GM18526 (cell line): Measurements from ENCODE around the gene ATP6V1G3.

Source experiments
- POLR2A ChIP-seq: IDR thresholded peaks from 3 replicates; pipeline ENCODE4 v1.6.1; 2011; ENCODE audit not compliant: insufficient read length; ENCODE audit errors: extremely low read depth

The ATP6V1G3 gene

DNA sequence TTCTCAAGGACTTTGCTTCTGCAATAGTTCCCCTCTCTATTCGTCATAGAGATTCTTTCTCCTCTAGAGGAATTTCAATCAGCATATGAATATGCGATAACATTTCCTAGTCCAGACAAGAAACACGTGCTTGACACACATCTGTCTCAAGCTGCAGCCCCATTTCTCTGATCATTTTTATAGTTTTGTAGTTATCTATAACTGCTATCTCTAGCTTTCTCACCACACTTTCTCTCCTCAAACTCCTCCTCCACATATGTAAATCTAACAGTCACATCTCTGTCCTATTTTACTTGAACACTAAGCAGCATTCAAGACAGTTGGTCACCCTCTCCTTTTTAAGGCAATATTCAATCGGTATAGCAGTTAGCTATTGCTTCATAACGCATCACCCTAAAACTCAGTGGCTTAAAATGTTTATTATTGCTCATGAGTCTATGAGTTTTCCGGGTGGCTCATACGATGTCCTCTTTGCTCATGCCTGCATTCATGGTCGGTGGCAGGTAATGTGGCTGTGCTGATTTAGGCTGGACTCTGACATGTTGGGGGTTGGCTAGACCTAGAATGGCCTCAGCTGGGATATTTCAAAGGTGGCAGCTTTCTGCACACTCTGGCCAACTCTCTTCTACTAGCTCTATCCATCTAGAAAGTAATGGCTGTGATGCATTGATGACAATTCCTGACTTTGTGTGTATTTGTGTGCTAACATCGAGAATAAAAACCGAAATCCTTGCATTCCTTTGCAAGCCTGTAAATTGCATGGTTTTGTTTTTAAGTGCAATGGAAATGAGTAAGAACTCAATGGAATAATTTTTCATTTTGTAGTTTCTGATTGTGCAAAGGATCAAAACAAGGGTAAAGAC is 20.6 kb downstream of the ATP6V1G3 start:
- no peak for TF ChIP-seq POLR2A

- no peak for TF ChIP-seq POLR2A
Observed at GRCh38 chr1:198517623-198518199, 22.8 kb downstream of the ATP6V1G3 start.

- no peak for TF ChIP-seq POLR2A
Observed at GRCh38 chr1:198500096-198500495, 40.4 kb downstream of the ATP6V1G3 start.

GRCh38 chr1:198499588-198499987 is 40.9 kb downstream of the ATP6V1G3 start:
- TF ChIP-seq POLR2A: no peak

DNA sequence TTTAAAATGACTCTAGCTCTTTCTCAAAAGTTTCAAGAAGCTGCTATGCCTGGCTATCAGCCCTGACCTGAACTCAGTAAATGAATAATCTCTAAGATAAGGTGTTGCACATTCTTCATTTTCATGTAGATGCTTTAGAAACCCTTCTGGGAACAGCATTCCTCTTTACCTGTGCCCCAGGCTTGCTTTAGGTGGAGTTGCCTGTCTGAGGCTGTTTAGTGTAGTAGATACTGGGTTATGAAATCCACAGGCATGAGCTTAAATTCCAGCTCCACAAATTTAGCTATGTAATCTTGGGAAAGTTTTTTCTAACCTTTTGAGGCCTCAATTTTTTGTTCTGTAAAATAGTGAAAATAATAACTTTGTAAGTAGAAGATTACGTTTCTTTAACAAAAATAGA is 41.6 kb downstream of the ATP6V1G3 start:
- TF ChIP-seq POLR2A: no peak

DNA sequence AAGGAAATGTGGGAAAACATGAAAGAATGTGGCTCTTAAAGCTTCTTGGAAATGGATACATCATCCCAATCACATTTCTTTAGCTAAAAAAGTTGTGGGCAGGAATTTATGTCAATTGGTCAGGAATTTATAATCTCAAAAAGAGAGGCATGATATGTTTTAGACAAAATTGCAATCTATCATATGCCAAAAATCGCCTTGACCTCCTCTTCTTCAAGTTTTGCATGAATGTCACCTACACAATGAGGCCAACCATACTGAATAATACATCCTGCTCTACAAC is 42.4 kb downstream of the ATP6V1G3 start:
- no peak for TF ChIP-seq POLR2A

- no peak for TF ChIP-seq POLR2A
Observed at GRCh38 chr1:198497326-198498102, 43.0 kb downstream of the ATP6V1G3 start.

DNA sequence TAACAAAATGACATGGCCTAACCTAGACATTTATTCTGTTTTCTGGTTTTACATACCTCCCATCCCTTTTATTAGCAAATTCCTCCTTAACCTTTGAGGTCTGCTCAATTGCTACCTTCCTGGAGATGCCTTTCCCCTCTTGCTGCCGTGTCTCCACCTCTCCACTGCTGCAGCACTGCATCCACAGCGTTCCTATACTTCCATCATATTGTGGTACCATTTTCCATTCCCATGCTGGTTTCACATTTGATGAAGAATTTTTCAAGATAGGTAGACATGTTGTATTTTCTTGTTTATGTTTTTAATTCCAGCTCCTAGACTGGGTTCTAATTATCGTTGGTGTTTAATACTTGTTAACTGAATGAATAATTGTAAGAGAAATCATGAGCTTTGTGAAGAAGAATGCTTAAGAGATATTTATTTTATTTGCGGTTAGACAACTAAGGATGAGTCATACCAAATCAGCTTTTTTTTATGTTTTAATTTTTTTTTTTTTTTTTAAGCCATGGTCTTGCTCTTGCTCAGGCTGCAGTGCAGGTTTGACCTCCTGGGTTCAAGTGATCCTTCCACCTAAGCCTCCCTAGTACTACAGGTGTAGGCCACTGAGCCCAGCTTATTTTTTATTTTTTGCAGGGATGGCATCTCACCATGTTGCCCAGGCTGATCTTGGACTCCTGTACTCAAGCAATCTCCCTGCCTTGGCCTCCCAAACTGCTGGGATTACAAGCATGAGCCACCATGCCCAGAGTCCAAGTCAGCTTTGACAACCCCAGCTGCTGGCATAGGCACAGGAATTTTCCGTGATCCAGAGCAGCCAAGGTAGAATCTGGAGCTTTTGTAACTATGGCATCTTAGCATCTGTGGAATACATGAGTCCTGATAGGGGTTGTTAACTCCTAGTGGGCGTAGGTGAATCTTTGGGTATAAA is 44.0 kb downstream of the ATP6V1G3 start:
- TF ChIP-seq POLR2A: no peak

GRCh38 chr1:198495631-198496030 is 44.8 kb downstream of the ATP6V1G3 start:
- TF ChIP-seq POLR2A: no peak

- no peak for TF ChIP-seq POLR2A
Observed at GRCh38 chr1:198494658-198495103, 45.8 kb downstream of the ATP6V1G3 start.

DNA sequence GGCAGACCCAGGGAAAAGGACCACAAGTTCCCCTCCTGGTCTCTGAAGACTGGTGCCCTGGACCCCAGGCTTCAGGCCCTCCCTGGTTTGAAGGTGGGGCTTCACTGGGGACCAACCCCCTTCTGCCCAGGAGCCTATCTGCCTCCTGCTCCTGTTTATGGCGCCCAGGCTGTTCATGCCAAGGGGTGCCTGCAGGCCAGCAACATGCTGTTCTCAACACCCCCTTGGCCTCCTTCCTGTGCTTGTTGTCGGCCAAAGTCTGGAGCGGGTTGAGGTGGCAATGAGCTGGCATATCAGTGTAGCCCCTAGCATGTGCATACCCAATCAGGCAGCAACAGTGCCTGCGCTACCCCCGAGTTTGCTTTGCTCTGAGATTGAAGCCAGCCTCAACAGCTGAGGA is 46.3 kb downstream of the ATP6V1G3 start:
- no peak for TF ChIP-seq POLR2A

GRCh38 chr1:198493329-198493728 is 47.2 kb downstream of the ATP6V1G3 start:
- TF ChIP-seq POLR2A: no peak

DNA sequence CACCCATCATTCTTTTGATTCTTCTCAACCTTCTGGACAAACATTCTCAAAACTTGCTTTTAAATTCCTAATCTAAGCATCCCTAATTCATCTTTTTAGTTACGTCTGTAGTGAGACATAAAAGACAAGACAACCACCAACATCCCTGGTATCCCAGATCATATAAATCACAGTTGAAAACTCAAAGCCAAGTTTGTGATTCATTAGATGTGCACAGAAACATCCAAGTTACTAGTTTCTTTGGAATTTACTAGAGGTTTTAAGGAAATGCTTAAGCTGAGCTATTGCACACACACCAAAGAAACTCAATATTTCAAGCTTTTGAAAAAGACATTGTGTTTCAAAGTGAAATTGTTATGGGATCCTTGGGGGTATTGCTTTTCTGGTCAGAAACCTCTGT is 47.6 kb downstream of the ATP6V1G3 start:
- TF ChIP-seq POLR2A: no peak

DNA sequence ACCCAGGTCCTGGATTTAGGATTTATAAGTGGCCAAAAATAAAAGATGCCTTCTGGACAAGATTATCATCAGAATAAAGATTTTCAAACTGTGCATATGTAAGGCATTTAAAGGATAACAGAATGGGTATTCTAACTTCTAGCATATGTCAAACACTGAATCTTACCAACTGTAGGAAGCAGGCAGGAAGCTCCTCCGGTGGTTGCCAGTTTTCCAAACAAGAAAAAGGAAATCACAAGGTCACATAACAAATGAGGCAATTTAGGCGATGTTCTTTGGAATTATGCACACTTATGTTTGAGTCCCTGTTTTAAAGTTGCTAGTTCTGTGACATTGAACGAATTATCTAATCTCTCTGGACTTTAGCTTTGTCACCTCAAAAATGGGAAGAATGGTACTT is 48.9 kb downstream of the ATP6V1G3 start:
- TF ChIP-seq POLR2A: no peak

- no peak for TF ChIP-seq POLR2A
Observed at GRCh38 chr1:198491028-198491427, 49.5 kb downstream of the ATP6V1G3 start.

DNA sequence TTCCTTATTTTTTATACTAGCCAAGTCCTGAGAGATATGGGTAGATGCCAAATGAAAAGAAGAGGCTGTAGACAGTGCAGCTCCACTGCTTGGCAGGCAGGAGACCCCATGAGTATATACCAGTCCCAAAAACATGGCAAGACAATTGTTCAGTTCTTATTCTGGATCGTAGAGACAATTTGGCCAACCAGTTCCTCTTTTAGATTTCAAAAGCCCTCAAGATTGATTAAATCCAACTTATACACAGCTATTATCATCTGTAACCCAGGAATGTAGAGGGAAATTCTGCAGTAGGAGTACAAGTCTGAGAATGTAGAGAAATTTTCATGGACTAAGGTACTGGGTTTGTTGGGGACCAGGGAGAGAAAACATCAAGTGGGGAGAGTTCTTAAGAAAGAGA is 50.3 kb downstream of the ATP6V1G3 start:
- TF ChIP-seq POLR2A: no peak

- no peak for TF ChIP-seq POLR2A
Observed at GRCh38 chr1:198486903-198487302, 53.6 kb downstream of the ATP6V1G3 start.
